GM21447 (cell line): ENCODE data around the gene B4GALNT1.
"Not testable (repeated sequence)": the region's sequence is repeated elsewhere in the genome, so short reads cannot be mapped to it uniquely, and the experiment has no call there.

Experiments used
- ATAC-seq: cut with Tn5 transposase; IDR thresholded peaks from one replicate; pipeline ENCODE4 v1.9.1; 2021; ENCODE audit not compliant: unreplicated experiment

The B4GALNT1 gene

GRCh38 chr12:57621497-57622292, 11.3 kb downstream of the B4GALNT1 start:
- no peak for ATAC-seq

DNA sequence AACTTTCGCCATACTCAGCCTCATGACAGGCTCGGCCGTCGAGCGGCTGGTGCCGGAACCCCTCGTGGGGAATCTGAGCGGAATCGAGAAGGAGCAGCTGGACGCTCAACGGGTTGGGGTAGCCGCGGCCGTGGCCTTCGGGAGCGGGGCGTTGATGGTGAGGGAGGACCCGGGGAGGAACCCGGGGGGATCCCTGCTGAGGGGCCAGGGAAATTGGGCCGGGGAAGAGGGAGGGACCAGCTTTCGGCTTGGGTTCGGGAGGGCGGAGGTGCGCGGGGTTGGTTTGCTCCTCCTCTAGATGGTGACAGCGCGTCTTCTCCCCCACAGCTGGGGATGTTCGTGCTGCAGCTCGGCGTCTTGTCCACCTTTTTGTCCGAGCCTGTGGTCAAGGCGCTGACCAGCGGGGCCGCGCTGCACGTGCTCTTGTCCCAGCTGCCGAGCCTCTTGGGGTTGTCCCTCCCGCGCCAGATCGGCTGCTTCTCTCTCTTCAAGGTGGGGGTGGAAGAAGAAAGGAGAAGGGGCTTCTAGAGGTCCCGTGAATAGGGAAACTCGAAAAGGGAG, 12.0 kb downstream of the B4GALNT1 start:
- no peak for ATAC-seq

- no peak for ATAC-seq
Observed at GRCh38 chr12:57620245-57620935, 12.6 kb downstream of the B4GALNT1 start.

- no peak for ATAC-seq
Observed at GRCh38 chr12:57619434-57620244, 13.4 kb downstream of the B4GALNT1 start.

- no peak for ATAC-seq
Observed at GRCh38 chr12:57618966-57619433, 14.0 kb downstream of the B4GALNT1 start.

- not testable (repeated sequence) for ATAC-seq
Observed at GRCh38 chr12:57618431-57618830, 14.6 kb downstream of the B4GALNT1 start.

GRCh38 chr12:57617942-57618341, 15.1 kb downstream of the B4GALNT1 start:
- no peak for ATAC-seq

- ATAC-seq, result no peak
Observed at GRCh38 chr12:57616383-57617101, 16.5 kb downstream of the B4GALNT1 start.

GRCh38 chr12:57615637-57616036, 17.4 kb downstream of the B4GALNT1 start:
- ATAC-seq, result no peak

- ATAC-seq, result no peak
Observed at GRCh38 chr12:57614948-57615500, 18.0 kb downstream of the B4GALNT1 start.

- ATAC-seq, result peak; percentile 62
Observed at GRCh38 chr12:57614178-57614947, 18.6 kb downstream of the B4GALNT1 start.

- no peak for ATAC-seq
Observed at GRCh38 chr12:57613427-57614109, 19.4 kb downstream of the B4GALNT1 start.

GRCh38 chr12:57612711-57613426, 20.1 kb downstream of the B4GALNT1 start:
- no peak for ATAC-seq

DNA sequence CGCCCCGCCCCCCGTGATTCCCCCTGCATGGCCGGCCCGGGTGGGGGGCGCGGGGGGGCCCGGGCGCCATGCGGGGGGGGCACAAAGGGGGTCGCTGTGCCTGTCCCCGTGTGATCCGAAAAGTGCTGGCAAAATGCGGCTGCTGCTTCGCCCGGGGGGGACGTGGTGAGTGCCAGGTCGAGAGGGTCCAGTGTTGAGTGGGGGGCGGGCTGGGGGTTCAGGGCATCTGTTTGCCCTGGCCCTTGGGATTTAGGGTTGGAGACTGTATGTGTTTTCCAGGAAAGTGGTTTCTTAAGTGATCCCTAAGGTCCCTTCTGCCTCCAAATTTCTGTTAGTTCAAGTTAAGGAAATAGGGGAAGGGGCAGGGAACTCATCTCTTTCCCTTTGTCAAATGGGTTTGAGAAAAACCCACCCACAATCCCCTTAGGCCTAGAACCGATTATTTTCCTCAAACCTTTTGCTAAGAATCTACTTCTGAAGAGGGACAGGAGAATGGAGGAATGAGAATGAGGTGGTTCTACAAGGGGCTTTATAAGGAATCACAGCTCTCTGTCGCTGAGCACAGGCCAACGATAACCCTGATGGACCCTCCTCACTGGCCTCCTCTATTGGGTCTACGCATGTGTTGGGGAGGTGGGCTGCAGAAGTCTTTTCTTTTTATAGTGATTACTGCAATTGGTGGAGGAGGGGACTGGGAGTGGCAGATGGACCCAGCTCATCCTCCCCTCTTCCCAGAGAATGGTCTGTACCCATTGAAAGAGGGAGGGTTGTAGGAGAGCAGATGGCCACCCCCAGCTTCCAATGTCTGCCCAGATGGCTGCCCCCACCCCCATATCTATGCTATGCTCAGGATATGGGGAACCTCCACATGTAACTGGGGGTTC, 20.9 kb downstream of the B4GALNT1 start:
- no peak for ATAC-seq

DNA sequence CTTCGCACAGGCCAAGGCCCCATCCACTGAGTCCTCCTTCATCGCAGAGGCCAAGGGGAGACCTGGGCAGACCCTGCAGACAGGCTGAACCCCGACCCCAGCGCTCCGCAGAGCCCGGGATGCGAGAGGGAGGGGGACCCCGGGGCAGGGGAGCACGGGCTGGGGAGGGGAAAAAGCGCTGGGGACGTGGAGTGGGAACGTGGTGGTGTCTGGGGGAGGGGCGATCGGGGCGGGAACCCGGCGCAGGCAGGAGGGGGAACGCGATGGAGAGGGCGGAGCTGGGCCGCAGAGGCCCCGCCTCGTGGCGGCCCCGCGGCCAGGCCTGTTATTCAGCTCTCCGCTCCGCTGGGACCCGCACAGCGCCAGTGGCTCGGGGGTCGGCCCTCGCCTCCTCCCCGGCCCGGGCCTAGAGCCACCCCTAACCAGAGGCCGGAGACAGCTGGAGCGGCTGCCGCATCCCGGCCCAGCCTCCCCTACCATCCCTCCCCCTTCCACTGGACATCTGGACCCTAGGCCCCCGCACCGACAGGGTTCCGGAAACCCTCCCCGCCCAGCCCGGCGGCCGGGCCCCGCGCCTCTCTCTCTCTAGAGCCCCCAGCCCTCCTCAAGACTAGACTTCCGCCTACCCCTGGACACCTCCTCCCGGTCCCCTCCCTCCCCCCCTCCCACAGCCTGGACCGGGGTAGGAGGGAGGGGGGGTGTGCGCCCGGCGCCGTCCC, 21.7 kb downstream of the B4GALNT1 start, which contains the start of gene ARHGEF25:
Gene ARHGEF25, plus strand, starts transcription at position 328 of the 719 bp plus-strand sequence. CDS start 460 bp downstream, outside the sequence.
- ATAC-seq, result no peak

GRCh38 chr12:57610554-57611107, 22.4 kb downstream of the B4GALNT1 start:
- ATAC-seq, result no peak
